HepG2 (cell line): ENCODE measurements around the gene CGNL1. TPM values are rescaled to one million over a fixed set of nuclear protein-coding genes. Genes with fewer than 3 reads are reported as not detected.
A peak's percentile ranks its signal among the peaks of the same experiment; 100 is the strongest.

Experiments used
- KMT2A ChIP-seq: sonication (generic); formaldehyde crosslinking; IDR thresholded peaks from 2 replicates; pipeline ENCODE4 v1.4.0; 2020; ENCODE audit warnings: missing genetic modification reagents
- PAX8 ChIP-seq: sonication (generic); formaldehyde crosslinking; IDR thresholded peaks from 2 replicates; pipeline ENCODE4 v1.8.0; 2022; ENCODE audit warnings: mild to moderate bottlenecking, missing genetic modification reagents, borderline replicate concordance
- ZNF121 ChIP-seq: sonication (generic); formaldehyde crosslinking; IDR thresholded peaks from 2 replicates; pipeline ENCODE4 v1.5.0; 2020; ENCODE audit warnings: mild to moderate bottlenecking, missing genetic modification reagents
- ZNF713 ChIP-seq: sonication (generic); formaldehyde crosslinking; IDR thresholded peaks from 2 replicates; pipeline ENCODE4 v1.4.0; 2020; ENCODE audit warnings: mild to moderate bottlenecking, missing genetic modification reagents
- ZNF879 ChIP-seq: sonication (generic); formaldehyde crosslinking; IDR thresholded peaks from 2 replicates; pipeline ENCODE4 v1.8.1; 2023; ENCODE audit warnings: missing genetic modification reagents
- polyA plus RNA-seq, 8 experiments: library from polyadenylated mRNA; depleted of rRNA in 3 of 8; stranded (reverse) in 7 of 8; unstranded in 1 of 8; fragments of >200 nt; fragmentation: Illumina TruSeq in 4 of 8; extraction: Trizol in 4 of 8; gene quantifications; 2 replicates each; pipeline versions ENCODE4 v1.2.1 to v1.2.3, GENCODE V29; 2011 to 2016; ENCODE audit warnings: low read depth in 4 of 8, missing spikeins in 1 of 8, mixed read lengths in 1 of 8; ENCODE audit not compliant: insufficient read depth in 1 of 8
- total RNA-seq, 5 experiments: library from RNA; depleted of rRNA; stranded (reverse); fragments of >200 nt; fragmentation: Illumina TruSeq; extraction: Trizol; gene quantifications; 2 replicates each; pipeline ENCODE4 v1.2.3, GENCODE V29; 2016; ENCODE audit warnings: low read depth in 1 of 5
- TF ChIP-seq, protein P1 (sequence below): sonication (generic); formaldehyde crosslinking; IDR thresholded peaks from 2 replicates; pipeline ENCODE4 v1.4.0; 2020; ENCODE audit warnings: mild to moderate bottlenecking, low read depth, missing genetic modification reagents
- TF ChIP-seq, protein P2 (sequence below): IDR thresholded peaks from 2 replicates; pipeline ENCODE4 v1.6.1; 2016; ENCODE audit warnings: missing genetic modification reagents, missing compliant biosample characterization
- TF ChIP-seq, protein P3 (sequence below): sonication (generic); formaldehyde crosslinking; IDR thresholded peaks from 2 replicates; pipeline ENCODE4 v1.8.0; 2023; ENCODE audit warnings: mild to moderate bottlenecking, missing genetic modification reagents
- TF ChIP-seq, protein P4 (sequence below): sonication (generic); formaldehyde crosslinking; conservative IDR thresholded peaks from 2 replicates; pipeline ENCODE4 v1.5.0; 2020; ENCODE audit warnings: missing genetic modification reagents
- TF ChIP-seq, protein P5 (sequence below): IDR thresholded peaks from 2 replicates; pipeline ENCODE4 v1.6.1; 2016

The CGNL1 gene
- total and polyA plus RNA-seq, 2 of the 13 experiments (the other 11 are each of a cell fraction or from before 2014, with no cell fraction given), result 5.6 to 15.6 TPM

DNA sequence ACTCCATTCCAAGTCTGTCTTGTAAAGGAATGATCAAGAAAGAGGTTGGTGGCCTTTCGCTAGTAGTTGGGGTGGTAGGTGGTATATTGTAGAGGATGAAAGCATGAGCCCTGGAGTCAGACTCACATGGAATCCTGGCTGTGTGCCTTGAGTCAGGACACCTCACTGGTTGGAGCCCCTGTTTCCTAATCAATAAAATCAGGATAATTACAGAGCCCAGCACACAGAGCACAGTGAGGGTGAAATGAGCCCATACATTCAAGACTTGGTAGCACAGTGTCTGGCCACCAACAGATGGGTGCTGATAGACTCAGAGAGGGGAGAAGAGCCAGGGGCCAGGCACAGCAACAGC, 120.3 kb downstream of the CGNL1 start (continued):
- TF ChIP-seq, protein P1, sequence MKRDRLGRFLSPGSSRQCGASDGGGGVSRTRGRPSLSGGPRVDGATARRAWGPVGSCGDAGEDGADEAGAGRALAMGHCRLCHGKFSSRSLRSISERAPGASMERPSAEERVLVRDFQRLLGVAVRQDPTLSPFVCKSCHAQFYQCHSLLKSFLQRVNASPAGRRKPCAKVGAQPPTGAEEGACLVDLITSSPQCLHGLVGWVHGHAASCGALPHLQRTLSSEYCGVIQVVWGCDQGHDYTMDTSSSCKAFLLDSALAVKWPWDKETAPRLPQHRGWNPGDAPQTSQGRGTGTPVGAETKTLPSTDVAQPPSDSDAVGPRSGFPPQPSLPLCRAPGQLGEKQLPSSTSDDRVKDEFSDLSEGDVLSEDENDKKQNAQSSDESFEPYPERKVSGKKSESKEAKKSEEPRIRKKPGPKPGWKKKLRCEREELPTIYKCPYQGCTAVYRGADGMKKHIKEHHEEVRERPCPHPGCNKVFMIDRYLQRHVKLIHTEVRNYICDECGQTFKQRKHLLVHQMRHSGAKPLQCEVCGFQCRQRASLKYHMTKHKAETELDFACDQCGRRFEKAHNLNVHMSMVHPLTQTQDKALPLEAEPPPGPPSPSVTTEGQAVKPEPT, result no peak
- TF ChIP-seq ZNF121 (no peak), PAX8 (CRISPR knock-in tag) (0 out of 2 replicates have a peak, but pooled peaks have one; percentile 30), KMT2A (CRISPR knock-in tag) (no peak), ZNF879 (0 out of 2 replicates have a peak, but pooled peaks have one; percentile 17), ZNF713 (CRISPR knock-in tag) (no peak)
- TF ChIP-seq, protein P2, sequence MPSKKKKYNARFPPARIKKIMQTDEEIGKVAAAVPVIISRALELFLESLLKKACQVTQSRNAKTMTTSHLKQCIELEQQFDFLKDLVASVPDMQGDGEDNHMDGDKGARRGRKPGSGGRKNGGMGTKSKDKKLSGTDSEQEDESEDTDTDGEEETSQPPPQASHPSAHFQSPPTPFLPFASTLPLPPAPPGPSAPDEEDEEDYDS (CRISPR knock-in tag), result no peak
- TF ChIP-seq, protein P3, sequence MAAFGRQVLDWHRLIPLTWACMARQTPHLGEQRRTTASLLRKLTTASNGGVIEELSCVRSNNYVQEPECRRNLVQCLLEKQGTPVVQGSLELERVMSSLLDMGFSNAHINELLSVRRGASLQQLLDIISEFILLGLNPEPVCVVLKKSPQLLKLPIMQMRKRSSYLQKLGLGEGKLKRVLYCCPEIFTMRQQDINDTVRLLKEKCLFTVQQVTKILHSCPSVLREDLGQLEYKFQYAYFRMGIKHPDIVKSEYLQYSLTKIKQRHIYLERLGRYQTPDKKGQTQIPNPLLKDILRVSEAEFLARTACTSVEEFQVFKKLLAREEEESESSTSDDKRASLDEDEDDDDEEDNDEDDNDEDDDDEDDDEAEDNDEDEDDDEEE, result 0 out of 2 replicates have a peak, but pooled peaks have one; percentile 45
- TF ChIP-seq, protein P4, sequence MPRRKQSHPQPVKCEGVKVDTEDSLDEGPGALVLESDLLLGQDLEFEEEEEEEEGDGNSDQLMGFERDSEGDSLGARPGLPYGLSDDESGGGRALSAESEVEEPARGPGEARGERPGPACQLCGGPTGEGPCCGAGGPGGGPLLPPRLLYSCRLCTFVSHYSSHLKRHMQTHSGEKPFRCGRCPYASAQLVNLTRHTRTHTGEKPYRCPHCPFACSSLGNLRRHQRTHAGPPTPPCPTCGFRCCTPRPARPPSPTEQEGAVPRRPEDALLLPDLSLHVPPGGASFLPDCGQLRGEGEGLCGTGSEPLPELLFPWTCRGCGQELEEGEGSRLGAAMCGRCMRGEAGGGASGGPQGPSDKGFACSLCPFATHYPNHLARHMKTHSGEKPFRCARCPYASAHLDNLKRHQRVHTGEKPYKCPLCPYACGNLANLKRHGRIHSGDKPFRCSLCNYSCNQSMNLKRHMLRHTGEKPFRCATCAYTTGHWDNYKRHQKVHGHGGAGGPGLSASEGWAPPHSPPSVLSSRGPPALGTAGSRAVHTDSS (CRISPR knock-in tag), result no peak
- TF ChIP-seq, protein P5, sequence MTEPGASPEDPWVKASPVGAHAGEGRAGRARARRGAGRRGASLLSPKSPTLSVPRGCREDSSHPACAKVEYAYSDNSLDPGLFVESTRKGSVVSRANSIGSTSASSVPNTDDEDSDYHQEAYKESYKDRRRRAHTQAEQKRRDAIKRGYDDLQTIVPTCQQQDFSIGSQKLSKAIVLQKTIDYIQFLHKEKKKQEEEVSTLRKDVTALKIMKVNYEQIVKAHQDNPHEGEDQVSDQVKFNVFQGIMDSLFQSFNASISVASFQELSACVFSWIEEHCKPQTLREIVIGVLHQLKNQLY (CRISPR knock-in tag), result no peak
- TF ChIP-seq, all 625 proteins: peak for 14
